ENCODE measurements around the gene PLET1.

Gene PLET1

DNA sequence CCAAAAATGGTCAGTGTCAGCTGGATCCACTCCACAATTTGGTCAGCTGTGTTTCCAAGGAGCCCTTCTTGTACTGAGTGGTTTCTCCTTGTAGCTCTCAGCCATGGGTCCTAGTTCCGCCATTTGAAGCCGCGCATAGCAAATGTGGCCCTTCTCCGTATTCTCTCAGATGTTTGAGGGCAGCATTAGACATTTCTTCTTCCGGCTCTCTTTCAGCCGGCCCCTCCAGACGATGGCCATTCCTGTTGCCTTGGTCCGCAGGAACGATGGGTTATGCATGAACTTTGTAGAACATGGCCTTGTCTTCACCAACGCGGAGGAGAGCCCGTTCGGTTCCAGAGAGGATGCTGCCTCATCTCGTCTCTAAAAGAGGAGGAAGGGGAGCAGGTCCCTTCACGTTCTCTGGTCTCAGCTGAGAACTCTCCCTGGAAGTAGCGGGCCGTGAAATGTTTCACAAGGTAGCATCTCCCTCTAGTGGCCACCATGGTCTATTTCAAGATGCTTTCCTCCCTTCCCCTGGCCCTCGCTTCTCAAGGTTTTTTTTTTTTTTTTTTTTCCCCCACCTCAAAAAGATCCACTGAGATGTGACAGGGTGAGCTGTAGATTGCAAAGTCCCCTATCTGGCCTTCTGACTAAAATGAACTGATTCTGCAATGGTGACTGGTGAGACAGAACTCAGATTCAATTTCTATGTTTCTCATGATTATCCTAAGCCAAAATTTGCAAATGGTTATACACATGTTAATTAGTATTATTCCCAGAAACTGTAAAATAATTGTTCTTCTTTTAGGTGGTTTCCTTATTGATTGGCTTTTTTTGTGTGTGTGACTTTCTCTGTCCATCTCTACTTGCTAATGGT, 19.8 kb upstream of the PLET1 start:
- DNase-seq, result peak; percentile 70

DNA sequence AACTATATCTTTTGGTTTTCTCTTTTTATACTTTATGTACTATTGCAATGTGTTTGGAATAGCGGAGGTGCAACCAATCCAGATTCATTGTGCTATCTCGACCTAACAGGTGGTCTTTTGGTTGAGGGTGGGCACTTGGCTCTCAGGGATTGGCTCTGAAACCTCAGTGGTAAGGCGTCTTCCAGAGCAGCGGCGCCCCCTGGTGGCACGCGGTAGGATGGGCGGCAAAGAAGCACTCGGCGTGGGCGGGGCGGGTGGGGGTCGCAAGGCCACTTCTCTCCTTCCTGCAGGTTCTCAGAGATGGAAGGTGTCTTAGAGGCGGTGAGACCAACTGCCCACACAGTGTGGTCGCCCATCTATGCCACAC, 19.2 kb upstream of the PLET1 start:
- peak; percentile 46 for DNase-seq

DNA sequence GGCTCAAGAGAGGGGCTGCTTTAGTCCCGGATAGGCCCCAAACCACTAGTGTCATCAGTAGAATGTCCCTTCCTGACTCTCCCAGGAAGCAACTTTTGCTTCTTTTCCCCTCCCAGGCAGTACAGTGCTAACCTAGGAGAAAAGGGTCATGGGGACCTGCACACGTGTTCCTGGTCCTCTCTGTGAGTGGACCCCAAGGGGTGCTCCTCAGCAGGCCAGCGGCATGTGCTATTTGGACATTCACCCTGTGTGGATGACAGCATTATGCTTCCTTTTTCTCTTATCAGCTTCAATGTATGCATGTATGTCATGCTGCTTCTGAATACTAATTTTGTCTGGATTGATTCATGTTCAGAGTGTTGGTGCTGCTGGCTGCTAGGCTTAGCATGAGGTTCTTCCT, 18.1 kb upstream of the PLET1 start:
- DNase-seq, result no peak

DNA sequence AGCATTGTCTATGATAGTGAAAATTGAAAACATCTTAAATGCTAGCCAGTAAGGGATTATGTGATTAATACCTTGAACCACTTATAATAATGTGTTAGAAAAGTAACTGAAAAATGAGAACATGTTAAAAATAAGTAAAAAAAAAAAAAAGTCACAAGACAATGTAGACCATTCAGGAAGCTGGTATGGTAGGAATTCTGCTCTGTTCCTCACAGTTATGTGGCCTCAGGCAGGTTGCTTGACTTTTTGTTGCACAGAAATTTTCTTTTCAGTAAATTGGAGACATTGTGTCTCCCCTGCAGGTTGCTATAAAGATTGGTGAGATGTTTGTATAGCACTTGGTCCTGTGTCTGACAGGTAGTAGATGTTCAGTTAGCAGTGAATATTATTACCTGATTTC, 17.3 kb upstream of the PLET1 start:
- no peak for DNase-seq

DNA sequence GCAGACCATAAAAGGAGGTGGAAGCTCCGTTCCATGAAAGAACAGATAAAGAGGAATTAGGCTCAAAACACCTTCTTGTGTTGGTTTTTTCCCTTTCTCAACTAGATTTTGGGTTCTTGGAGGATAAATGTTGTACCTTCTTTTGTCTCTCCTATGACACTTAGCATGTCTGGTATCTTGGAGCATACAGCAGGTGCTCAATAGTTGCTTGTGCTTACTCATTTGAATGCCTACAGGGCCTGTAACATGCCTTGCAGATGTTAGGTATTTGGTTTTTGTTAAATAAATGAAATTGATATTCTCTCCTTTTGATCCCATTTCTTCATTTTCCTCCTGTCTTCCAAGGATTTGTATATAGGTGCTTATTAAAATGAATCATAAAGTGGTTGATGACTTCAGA, 16.4 kb upstream of the PLET1 start:
- DNase-seq, result no peak

DNA sequence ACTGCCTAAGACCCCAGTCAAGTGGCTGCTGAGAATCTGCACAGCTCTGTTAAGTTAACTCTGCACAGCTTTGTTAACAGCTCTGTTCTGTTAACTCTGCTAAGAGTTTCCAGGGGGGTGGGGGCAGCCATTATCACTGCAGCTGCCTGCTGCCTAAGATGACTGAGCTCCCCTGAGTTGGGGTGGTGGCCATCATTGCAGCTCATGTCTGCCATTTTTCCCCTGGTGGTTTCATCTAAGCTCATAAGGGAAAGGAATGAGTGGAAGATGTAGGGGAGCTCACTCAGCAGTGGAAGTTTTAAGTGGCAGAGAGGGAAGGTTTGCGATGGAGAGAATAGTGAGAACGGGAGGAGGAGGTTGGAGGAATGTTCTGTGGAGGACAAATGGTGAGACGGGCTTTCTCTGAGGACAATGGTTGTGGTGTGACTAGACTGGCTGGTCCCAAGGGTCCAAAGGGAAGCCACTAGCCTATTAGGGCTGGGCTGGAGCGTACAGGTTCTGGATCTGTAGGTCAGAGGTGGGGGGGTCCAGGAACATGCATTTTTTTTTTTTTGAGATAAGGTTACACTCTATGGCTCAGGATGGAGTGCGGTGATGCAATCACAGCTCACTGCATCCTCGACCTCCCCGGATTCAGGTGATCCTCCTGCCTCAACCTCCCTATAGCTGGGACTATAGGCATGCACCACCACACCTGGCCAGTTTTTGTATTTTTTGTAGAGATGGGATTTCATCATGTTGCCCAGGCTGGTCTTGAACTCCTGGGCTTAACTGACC, 13.5 kb upstream of the PLET1 start:
- DNase-seq, result no peak

DNA sequence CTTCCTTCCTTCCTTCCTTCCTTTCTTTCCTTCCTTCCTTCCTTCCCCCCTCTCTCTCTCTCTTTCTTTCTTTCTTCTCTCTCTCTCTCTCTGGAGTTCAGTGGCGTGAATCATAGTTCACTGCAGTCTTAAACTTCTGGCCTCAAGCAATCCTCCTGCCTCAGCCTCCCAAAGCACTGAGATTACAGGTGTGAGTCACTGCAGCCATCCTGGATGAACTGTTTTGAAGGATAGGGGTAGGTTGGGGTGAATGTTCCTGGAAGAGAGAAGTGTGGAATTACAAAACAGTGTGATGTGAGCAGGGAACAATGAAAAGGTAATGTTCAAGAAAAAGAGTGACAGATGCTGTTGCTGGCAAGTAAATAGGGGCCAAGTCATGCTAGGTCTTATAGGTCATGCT, 12.4 kb upstream of the PLET1 start:
- no peak for DNase-seq

DNA sequence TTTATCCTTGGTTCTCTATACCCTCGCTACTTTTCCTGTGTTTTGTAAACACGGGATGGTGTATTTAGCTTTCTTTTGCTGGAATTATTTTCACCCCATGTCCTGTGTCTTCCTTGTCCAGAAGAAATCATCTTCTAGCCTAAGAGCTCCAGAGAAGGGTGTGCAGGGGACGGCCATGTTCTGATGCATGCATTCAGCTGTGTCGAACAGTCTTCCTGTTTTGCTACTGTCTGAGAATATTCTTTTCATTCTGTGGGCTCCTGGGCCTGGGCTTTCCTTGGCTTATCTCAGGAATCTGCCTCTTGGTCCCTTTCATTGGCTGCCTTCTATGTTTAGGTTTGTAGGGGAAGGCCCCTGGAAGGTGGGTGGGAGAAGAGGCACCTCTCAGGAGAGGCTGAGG, 10.6 kb upstream of the PLET1 start:
- DNase-seq, result no peak

DNA sequence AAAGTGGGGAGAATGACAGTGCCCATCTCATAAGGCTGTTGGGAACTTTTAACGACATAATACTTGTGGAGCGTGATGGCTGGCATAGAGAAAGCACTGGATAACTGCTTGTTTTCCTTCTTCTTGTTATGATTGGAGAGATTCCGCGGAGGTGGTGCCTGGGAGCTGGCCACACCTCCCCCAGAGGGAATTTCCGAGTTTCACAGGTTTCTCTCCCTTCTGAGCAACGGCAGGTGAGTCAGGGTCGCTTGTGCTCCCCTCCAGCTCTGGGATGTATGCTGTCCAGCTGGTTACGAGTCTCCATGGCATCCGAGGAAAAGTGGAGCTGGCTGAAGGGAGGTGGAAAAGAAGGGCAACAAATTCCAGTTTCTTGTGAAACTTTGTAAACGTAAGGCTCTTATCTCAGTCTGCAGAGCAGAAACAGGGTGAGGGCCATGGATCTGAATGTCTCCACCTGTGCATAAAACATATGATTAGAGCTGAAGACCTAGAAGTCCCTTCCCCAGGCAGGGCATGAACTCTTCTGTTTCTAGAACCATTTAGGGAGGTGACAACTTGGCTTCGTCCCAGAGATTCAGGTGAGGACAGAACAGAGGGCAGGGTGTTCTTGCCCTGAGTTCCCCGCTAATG, 10.0 kb upstream of the PLET1 start:
- DNase-seq, result no peak

DNA sequence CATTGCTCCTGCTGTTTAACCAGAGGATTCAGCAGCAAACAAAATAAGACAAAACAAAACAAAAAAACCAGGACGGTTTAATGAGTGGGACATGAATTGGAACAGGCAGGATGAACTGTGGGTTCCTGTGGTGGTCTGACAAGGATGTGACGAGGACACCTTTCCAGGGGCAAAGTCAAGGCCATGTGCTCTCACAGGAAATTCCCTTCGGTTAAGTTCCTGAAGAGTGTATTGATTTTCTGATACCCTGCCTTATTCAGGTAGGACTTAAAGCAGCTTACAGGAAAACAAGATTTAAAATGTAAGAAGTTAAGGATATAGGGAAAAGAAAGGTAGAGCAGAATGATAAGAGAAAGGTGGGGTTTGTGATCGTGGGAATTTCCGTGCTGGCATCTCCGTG, 8.5 kb upstream of the PLET1 start:
- DNase-seq, result no peak

DNA sequence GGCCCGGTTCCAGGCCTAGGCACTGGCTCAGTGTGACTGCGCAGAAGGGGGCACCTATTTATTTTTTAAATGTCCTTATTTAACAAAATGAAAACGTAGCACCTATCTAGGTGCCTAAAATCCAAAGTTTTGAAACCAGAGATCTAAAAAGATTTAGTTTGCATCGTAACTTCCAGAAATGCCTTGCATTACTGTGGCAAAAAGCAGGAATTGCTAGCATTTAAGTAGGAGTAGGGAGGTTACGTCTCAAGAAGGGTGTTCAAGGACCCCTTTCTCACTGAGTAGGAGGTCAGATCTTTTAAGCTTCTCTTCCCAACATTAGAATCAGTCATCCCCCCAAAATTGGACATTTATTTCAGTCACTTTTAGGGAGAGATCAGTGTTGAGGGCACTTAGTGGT, 7.7 kb upstream of the PLET1 start:
- DNase-seq, result no peak

DNA sequence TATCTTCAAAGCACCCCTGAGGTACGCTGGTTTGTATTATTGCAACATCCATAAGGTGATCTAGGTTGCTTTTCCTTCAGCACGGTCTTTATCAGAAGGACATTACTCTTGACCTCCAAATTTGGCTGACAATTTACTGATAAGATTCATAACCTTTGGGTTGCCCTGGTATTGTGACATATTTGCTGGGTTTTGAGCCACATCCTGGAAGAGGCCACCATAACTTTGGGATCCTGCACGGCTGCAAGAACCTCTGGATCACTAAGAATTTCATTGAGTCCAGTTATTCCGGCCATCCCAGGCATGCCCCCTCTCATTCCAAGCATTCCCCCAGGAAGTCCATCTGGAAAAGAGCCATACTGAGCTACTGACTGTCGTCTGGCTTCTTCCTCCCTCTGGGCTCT, 6.5 kb upstream of the PLET1 start:
- DNase-seq, result no peak

DNA sequence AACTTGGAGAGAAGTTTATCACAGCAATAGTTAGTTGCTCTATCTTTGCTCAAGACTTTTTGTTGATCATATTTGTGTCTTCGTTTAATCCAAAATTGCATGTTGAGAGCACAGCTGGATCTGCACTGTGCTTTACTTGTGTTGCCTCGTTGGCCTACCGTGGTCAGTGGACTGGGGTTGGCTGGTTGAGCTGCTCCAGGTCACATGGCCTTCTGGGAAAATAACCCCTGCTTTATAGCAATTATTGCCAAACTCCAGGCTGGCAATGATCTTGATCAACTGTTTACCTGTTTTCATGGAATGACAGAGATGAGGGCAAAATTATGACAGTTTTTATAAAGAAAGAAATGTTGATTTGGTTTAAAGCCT, 5.7 kb upstream of the PLET1 start:
- no peak for DNase-seq

DNA sequence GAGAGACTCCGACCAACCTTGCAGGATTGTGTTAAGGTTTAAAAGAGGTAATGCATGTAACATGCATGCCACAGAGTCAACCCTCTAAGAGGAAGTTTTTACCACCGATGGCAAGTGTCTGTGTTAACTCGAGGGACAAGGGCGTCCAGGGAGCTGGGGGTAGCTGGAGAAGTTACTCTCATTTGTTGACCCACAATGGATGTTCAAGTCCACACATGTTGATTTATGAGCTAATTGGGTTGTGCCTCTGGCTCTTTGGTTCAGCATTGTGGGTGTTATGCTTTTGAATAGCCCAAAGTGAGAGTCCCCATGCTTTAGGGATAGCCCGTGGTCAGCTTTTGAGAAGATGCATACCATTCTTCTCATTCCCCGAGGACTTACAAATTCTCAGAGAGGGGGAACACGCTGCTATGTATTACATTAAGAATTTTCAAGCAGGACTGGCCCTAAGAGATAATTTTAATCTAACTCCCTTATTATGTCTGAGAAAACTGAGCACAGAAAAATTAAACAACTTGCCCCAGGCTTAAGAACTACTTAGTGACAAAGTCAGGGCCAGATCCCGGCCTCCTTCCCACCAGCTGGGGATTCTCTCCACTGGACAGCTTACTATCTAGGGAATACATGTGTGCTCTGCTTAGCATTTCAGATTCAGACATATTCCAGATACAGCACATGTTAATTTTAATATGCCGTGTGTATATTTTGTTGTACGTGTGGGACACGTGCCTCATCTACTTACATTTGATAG, 5.2 kb upstream of the PLET1 start:
- DNase-seq, result no peak

DNA sequence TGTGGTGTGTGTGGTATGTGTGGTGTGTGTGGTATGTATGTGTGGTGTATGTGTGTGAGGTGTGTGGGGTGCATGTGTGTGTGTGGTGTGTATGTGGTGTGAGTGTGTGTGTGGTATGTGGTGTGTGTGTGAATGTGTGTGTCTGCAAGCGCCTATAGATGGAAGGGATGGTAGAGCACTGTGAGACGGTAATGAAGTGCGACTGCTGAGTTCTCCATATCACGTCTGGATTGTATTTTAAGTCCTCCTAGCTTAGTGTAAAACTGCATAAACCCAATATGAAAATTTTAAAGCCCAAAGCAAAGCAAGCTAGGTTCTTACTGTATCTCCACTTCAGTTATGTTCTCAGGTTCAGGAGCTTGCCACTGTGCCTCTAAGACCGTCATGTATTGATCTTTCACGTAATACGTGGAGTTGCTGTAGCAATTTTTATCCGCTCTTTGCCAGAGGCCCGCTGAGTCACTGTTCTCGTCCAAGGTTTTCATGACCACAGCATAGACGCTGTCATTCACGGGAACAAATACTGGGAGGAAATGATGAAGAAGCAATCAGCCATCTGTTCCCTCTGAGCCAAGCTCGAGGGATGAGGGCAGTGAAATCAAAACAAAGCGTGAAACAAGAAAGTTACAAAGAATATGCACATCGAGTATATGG, 5.5 kb downstream of the PLET1 start:
- DNase-seq, result no peak

DNA sequence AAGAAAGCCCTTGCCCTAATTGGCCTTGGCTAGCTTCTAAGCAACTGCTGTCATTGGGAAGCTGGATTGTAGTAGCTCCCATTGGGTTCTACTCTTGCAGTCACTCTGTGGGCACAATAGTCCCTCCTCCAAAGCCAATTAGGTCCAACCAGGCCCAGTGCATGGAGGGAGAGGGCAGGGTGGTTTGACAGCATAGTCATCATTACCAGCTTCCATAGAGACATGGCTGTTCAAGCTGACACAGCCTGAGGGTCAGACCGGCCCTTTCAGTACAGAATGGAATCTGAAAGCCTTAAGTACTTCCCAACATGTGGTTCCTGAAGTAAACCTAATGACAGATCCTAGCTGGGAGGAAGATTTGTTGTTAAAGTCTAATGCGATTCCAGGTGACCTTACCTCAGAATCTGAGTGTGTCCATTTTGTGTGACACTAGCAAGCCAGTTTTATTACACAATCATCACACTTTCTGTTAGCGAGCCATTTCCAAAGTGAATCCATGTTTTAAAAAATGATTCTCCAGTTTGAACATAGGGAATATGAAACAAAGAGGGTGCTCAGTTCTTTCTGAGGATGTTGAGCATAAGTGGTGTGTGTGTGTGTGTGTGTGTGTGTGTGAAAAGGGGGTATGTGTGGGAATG, 6.9 kb downstream of the PLET1 start:
- DNase-seq, result no peak

DNA sequence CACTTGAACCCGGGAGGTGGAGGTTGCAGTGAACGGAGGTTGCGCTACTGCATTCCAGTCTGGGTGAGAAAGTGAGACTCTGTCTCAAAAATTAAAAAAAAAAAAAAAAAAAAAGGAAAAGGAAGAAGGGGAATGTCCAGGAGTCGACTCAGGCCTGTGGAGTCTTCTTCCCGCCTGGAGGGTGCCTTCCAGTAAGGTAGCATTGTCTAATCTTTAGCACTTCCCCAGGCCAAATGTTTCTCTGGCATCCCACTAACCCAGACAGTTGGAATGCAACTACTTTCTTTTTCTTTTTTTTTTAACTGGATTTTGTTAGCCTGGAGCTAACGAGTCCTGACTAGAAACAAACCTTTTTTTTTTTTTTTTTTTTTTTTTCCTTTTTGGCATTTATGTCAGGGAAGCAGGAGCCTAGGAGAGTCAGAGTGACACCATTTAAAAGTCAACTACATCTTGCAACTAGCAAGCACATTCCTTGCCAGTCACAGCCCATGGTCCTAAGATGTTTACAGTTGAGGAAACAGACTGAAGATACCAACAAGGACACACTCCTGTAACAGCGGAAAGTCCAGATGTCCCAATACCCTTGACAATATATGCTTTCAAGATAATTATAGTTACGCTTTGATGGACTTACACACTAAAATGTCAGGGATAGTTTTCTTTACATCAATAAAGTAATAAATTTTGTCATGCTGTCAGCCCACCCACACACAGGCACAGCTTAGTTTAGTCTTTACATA, 10.6 kb downstream of the PLET1 start:
- DNase-seq, result no peak

DNA sequence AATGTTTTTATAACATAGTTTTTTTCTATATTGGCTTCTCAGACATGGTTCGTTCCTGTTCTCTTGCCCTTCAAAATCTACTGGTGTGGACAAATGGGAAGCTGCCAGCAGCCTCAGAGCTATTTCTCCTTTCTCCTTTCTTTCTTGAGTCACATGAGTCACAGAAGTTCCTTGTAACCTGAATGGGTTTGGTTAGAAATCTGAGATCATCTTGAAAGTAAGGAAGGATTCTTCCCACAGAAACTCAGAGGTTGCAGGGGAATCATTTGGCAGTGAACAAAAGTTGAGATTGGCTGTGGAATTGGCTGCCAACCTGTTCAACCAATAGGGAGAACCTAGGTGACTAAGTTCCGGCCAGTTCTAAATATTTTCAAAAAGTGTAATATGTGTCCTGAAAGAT, 12.5 kb downstream of the PLET1 start:
- DNase-seq, result no peak

DNA sequence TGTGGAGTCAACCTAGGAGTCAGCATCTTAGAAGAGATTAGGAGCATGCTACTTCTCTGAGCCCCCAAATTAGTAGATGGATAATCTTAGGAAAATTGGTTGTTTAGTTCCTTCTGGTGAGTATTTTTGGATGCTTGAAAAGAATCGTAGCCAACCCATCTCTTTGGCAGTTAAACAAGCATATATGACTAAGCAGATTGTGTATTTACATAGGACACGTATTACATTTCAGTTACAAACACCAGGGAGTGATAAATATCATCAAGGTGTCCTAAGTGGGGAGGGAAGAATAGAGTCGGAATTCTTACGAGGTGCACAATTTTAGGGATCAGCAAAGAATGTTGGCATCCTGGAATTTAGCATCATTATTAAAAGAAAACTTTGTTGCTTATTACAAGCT, 13.5 kb downstream of the PLET1 start:
- no peak for DNase-seq

DNA sequence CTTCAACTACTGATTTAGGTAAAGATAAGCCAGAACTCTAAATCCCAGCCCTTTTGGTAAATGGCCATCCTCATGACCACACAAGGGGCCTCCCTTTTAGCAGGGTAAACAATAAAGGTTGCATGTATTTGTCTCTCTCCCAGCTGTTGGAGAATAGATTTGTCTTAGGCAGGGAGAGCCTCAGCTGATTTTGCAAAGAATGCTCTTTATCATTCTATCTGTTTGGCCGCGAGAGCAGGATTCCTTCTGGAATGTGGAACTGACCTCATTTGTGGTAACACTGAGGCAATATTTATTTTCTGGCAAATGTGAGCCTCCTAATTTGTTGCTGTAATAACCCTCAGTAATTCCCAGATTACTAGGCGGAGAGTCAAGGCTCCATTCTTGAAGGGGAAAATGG, 19.2 kb downstream of the PLET1 start:
- DNase-seq, result no peak

DNA sequence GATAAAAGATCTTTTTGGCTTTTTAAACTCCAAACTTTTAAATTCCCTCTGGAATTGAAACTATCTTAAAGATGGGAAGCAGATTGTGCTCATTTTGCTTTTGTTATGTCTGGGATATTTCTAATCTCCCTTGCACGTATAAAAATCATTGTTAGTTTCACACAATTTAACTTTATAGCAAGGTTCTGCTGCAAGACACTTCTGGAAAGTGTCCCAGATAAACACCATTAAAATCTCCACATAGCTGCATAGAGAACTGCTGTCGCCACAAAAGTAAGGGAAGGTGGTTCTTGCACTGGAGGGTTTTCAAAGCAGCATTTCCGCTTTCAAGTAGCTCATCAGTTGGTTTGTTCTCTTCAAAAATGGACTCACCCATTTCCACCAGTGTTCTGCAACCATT, 22.6 kb downstream of the PLET1 start:
- DNase-seq, result no peak

DNA sequence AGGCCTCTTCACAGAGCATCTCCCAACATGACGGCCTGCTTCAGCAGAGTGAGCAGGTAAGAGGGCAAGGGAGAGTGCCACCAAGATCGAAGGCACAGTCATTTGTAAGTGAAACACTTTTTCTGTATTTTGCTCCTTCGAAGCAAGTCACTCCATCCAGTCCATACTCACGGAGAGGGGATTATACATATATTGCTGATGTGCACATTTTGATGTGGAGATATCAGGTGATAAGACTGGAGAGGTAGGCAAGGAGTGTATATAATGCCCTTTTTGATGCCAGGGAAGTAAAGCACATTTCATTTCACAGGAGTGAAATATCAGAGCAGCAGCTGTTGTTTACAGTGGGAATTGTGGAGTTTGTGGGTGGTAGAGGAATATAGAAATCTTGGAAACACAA, 23.2 kb downstream of the PLET1 start:
- DNase-seq, result no peak
